Smooth muscle cell (in vitro differentiated cells): ENCODE data around the gene AFF3. TPM values are rescaled to one million over a fixed set of nuclear protein-coding genes. Genes with fewer than 3 reads are reported as not detected.
A peak's percentile ranks its signal among the peaks of the same experiment; 100 is the strongest.

ENCODE experiments used
- DNase-seq: peaks from one replicate; lab custom pipeline; 2025; ENCODE audit not compliant: unreplicated experiment; lab: John Stamatoyannopoulos, UW
- H2AFZ ChIP-seq: fragments of 200-600 bp; sonication (generic); 2 replicates; pipeline ENCODE4 v1.6.0; 2016; ENCODE audit warnings: antibody characterized with exemption, low read depth, mild to moderate bottlenecking
- H3F3A ChIP-seq: fragments of 200-600 bp; sonication (generic); 2 replicates; pipeline ENCODE4 v1.6.0; 2017; ENCODE audit warnings: antibody characterized with exemption, low read depth
- H3K27ac ChIP-seq: fragments of 200-600 bp; sonication (generic); 2 replicates; pipeline ENCODE4 v1.5.1; 2016; ENCODE audit warnings: low read depth, mild to moderate bottlenecking
- H3K27me3 ChIP-seq: fragments of 200-600 bp; sonication (generic); 2 replicates; pipeline ENCODE4 v1.6.1; 2016; ENCODE audit warnings: low read depth, mild to moderate bottlenecking
- H3K36me3 ChIP-seq: fragments of 200-600 bp; sonication (generic); 2 replicates; pipeline ENCODE4 v1.5.1; 2016; ENCODE audit warnings: low read depth
- H3K4me1 ChIP-seq: fragments of 200-600 bp; sonication (generic); 2 replicates; pipeline ENCODE4 v1.5.1; 2016; ENCODE audit warnings: low read depth
- H3K4me2 ChIP-seq: fragments of 200-600 bp; sonication (generic); 2 replicates; pipeline ENCODE4 v1.6.0; 2016; ENCODE audit warnings: mild to moderate bottlenecking
- H3K4me3 ChIP-seq: fragments of 200-600 bp; sonication (generic); 2 replicates; pipeline ENCODE4 v1.5.1; 2016; ENCODE audit warnings: mild to moderate bottlenecking
- H3K79me2 ChIP-seq: fragments of 200-600 bp; sonication (generic); 2 replicates; pipeline ENCODE4 v1.6.0; 2016; ENCODE audit warnings: low read depth, mild to moderate bottlenecking
- H3K9ac ChIP-seq: fragments of 200-600 bp; sonication (generic); 2 replicates; pipeline ENCODE4 v1.6.0; 2016; ENCODE audit warnings: low read depth
- H3K9me3 ChIP-seq: fragments of 200-600 bp; sonication (generic); replicated peaks from 2 replicates; pipeline ENCODE4 v1.5.1; 2016; ENCODE audit warnings: low read depth
- H4K20me1 ChIP-seq: fragments of 200-600 bp; sonication (generic); 2 replicates; pipeline ENCODE4 v1.6.0; 2016; ENCODE audit warnings: low read depth
- WGBS: methylation state at CpG from one replicate; pipeline ENCODE4 v1.1.7; 2016; ENCODE audit warnings: low lambda C conversion rate; 5-methylcytosine and 5-hydroxymethylcytosine counted together
- polyA plus RNA-seq: library from polyadenylated mRNA; unstranded; fragments of >200 nt; fragmentation: Nextera tagmentation; extraction: Ambion mirVana; gene quantifications from 2 replicates; pipeline ENCODE4 v1.2.1, GENCODE V29; 2016
- total RNA-seq: library from RNA; depleted of rRNA; stranded (reverse); fragments of >200 nt; gene quantifications from 2 replicates; pipeline ENCODE4 v1.2.3, GENCODE V29; 2014
- TF ChIP-seq, protein P1 (sequence below): fragments of 200-600 bp; sonication (generic); IDR thresholded peaks from 2 replicates; pipeline ENCODE4 v1.5.1; 2017; ENCODE audit warnings: borderline replicate concordance, mild to moderate bottlenecking, antibody characterized with exemption; ENCODE audit not compliant: insufficient read depth, poor library complexity, severe bottlenecking

Gene AFF3
- total and polyA plus RNA-seq, 2 experiments from 2014 or later: 0.27 to 0.39 TPM

DNA sequence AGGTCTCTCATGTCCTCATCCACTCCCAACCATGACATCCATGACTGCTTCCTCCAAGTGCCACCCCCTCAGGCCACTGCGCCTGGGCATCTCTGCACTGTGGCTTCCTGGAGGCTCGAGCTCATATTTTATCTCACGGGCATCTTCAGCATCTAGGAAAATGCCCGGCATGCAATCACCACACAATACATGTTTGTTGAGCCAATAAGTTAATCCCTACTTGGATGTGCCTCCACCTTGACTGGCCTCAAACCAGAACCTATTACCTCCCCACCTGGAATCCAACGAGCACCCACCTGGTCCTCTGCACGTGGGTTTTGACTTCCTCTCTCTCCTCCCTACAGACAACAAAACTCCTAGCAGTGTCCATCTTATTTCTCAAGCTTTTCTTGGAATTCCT lies 453.7 kb downstream of the AFF3 start:
- H3K9me3 ChIP-seq: no peaks in the 10 kb centered on the region
- H3K4me1 ChIP-seq: no peaks in the 10 kb centered on the region
- H3K9ac ChIP-seq: no peak overlapping the region
- WGBS: 93% methylated on average over 6 of the region's 6 CpGs
- no peaks in the 10 kb centered on the region for H4K20me1 ChIP-seq
- no peaks in the 10 kb centered on the region for H3K36me3 ChIP-seq
- H3K27ac ChIP-seq: no peak overlapping the region
- H3F3A ChIP-seq: no peaks in the 10 kb centered on the region
- H3K27me3 ChIP-seq: no peaks in the 10 kb centered on the region
- TF ChIP-seq, protein P1, sequence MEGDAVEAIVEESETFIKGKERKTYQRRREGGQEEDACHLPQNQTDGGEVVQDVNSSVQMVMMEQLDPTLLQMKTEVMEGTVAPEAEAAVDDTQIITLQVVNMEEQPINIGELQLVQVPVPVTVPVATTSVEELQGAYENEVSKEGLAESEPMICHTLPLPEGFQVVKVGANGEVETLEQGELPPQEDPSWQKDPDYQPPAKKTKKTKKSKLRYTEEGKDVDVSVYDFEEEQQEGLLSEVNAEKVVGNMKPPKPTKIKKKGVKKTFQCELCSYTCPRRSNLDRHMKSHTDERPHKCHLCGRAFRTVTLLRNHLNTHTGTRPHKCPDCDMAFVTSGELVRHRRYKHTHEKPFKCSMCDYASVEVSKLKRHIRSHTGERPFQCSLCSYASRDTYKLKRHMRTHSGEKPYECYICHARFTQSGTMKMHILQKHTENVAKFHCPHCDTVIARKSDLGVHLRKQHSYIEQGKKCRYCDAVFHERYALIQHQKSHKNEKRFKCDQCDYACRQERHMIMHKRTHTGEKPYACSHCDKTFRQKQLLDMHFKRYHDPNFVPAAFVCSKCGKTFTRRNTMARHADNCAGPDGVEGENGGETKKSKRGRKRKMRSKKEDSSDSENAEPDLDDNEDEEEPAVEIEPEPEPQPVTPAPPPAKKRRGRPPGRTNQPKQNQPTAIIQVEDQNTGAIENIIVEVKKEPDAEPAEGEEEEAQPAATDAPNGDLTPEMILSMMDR: no peak
- H2AFZ ChIP-seq: no peak overlapping the region
- DNase-seq: no peak
- H3K4me3 ChIP-seq: no peak overlapping the region
- no peaks in the 10 kb centered on the region for H3K79me2 ChIP-seq
- H3K4me2 ChIP-seq: no peak overlapping the region

DNA sequence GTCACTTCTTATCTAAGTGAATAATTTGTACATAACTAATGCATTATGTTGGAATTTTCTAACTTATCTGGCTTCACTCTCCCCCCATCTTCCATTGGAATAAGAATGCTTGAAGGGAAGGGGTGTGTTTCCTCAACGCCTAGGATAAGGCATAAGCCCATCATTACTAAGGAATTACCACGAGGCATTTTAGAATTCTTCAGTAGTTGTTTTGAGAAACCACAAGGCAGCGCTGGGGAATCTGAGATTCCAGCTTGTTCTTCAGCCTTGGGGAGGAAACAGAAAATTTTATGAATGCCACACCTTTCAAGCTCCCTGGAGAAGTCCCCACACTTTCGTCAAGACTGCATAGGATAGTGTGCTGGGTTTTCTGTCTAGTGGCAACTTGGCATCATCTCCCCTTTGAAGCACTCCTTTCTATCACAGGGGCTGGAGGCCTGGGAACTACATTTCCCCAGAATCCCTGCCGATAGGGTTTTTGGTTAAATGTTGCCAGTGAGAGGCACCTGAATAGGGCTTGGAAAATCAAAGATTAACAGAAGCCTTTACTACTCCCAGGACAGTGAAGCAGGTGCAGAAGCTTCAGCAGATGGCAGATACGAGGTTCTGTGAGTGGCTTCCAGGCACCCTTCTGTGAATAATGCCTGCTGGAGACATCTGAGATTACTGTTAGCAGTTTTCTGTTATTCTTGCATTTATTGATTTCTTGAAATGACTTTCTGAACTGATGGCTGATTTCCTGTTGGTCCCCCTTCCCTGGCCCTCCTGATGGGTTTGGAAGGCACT lies 459.9 kb downstream of the AFF3 start:
- no peak overlapping the region for H3K27ac ChIP-seq
- H3K4me3 ChIP-seq: no peak overlapping the region
- H2AFZ ChIP-seq: no peak overlapping the region
- TF ChIP-seq, protein P1: no peak
- no peaks in the 10 kb centered on the region for H3K9me3 ChIP-seq
- no peaks in the 10 kb centered on the region for H3F3A ChIP-seq
- no peaks in the 10 kb centered on the region for H3K36me3 ChIP-seq
- no peak for DNase-seq
- no peak overlapping the region for H3K4me2 ChIP-seq
- no peaks in the 10 kb centered on the region for H3K4me1 ChIP-seq
- 38% methylated on average over 6 of the region's 6 CpGs for WGBS
- H4K20me1 ChIP-seq: no peaks in the 10 kb centered on the region
- H3K9ac ChIP-seq: no peak overlapping the region
- H3K79me2 ChIP-seq: no peaks in the 10 kb centered on the region
- H3K27me3 ChIP-seq: no peaks in the 10 kb centered on the region

DNA sequence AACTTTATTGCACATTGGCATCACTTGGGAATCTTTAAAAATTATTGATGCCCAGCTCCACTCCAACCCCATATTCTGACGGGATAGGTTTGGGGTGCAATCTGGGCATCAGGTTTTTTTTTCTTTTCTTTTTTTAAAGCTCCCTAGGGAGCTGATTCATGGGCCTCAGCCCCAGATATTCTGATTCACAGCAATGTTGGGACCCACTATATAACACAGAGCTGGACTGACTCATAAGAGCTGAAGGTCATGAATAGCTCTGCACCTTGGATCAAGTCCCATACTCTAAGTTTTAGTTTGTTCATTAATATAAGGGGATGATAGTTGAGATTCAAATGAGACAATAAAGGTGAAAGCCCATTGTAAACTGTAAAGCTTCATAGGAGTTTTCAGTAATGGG lies 461.4 kb downstream of the AFF3 start:
- no peak overlapping the region for H2AFZ ChIP-seq
- no peaks in the 10 kb centered on the region for H3K4me1 ChIP-seq
- no peaks in the 10 kb centered on the region for H4K20me1 ChIP-seq
- H3F3A ChIP-seq: no peaks in the 10 kb centered on the region
- H3K27me3 ChIP-seq: no peaks in the 10 kb centered on the region
- no peak for DNase-seq
- no peaks in the 10 kb centered on the region for H3K9me3 ChIP-seq
- TF ChIP-seq, protein P1: no peak
- no peaks in the 10 kb centered on the region for H3K79me2 ChIP-seq
- no peaks in the 10 kb centered on the region for H3K36me3 ChIP-seq
- no peak overlapping the region for H3K27ac ChIP-seq
- H3K4me2 ChIP-seq: peak overlapping the region; percentile 27
- H3K9ac ChIP-seq: no peak overlapping the region
- 89% methylated on average over 1 of the region's 1 CpG for WGBS
- H3K4me3 ChIP-seq: no peak overlapping the region

DNA sequence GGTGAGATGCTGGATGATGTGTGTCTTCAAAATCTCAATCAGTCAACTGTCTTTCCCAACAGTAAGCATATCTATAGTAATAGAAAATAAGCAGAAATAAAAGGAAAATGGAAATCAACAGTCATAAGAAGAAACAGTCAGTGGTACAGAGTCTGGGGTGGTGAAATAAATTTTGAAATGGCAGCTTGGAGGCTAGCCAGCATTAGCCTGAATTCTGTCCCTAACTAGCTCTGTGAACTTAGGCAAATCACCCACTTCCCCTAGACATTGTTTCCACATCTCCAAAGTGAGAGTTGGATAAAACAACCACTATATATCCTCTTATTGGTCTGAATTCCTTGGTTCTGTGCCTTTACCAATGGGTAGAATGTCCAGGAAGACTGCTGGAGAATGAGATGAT lies 462.9 kb downstream of the AFF3 start:
- Histone ChIP-seq H3K4me3 (no peak overlapping the region), H3K27ac (no peak overlapping the region), H3K4me1 (no peaks in the 10 kb centered on the region), H3K9me3 (no peaks in the 10 kb centered on the region), H3K79me2 (no peaks in the 10 kb centered on the region), H4K20me1 (no peaks in the 10 kb centered on the region), H3K27me3 (no peaks in the 10 kb centered on the region), H3K9ac (no peak overlapping the region), H3F3A (no peaks in the 10 kb centered on the region), H2AFZ (no peak overlapping the region), H3K36me3 (no peaks in the 10 kb centered on the region), H3K4me2 (no peak overlapping the region)
- TF ChIP-seq, protein P1: no peak
- DNase-seq: no peak
